A673 (cell line): ENCODE data around the gene RAPGEF4. TPM values are rescaled to one million over a fixed set of nuclear protein-coding genes. Genes with fewer than 3 reads are reported as not detected.

Experiments
- BruUV-seq: library from RNA; stranded (reverse); fragments of 400-500 nt; replicated peaks from 2 replicates; lab custom pipeline; 2021; lab: Mats Ljungman, UMichigan
- CTCF ChIA-PET: fragments of 300-600 bp; sonication (Branson Sonifier 250); formaldehyde crosslinking; loops from one replicate; lab custom pipeline; 2022; ENCODE audit warnings: antibody characterized with exemption; lab: Charles Lee
- POLR2A ChIA-PET: fragments of 300-600 bp; sonication (Branson Sonifier 250); formaldehyde crosslinking; loops from one replicate; lab custom pipeline; 2022; ENCODE audit warnings: antibody characterized with exemption; ENCODE audit not compliant: low non-redundant PET; lab: Charles Lee
- DNase-seq: peaks from one replicate; pipeline ENCODE4 v3.0.0-alpha.2; 2015; ENCODE audit warnings: low spot score
- H3K27ac ChIP-seq: fragments of 200-600 bp; sonication (generic); 2 replicates; pipeline ENCODE4 v1.5.1; 2016; ENCODE audit warnings: mixed run types, low read depth, mild to moderate bottlenecking, mixed read lengths, antibody characterized with exemption, low read length; ENCODE audit not compliant: poor library complexity, severe bottlenecking
- H3K27me3 ChIP-seq: fragments of 200-600 bp; sonication (generic); replicated peaks from 2 replicates; pipeline ENCODE4 v1.6.1; 2017; ENCODE audit warnings: mixed run types, low read depth, mild to moderate bottlenecking, mixed read lengths, antibody characterized with exemption, low read length; ENCODE audit not compliant: insufficient read depth, poor library complexity
- H3K36me3 ChIP-seq: fragments of 200-600 bp; sonication (generic); 2 replicates; pipeline ENCODE4 v1.6.1; 2016; ENCODE audit warnings: mixed run types, mild to moderate bottlenecking, mixed read lengths, antibody characterized with exemption, low read length; ENCODE audit not compliant: insufficient read depth, poor library complexity, severe bottlenecking
- H3K4me1 ChIP-seq: fragments of 200-600 bp; sonication (generic); 2 replicates; pipeline ENCODE4 v1.6.1; 2017; ENCODE audit warnings: mixed run types, mild to moderate bottlenecking, mixed read lengths, antibody characterized with exemption, low read length; ENCODE audit not compliant: insufficient read depth, poor library complexity, severe bottlenecking
- H3K4me3 ChIP-seq: fragments of 200-600 bp; sonication (generic); 2 replicates; pipeline ENCODE4 v1.5.1; 2016; ENCODE audit warnings: low read depth, mixed run types, mild to moderate bottlenecking, mixed read lengths, low read length; ENCODE audit not compliant: poor library complexity, severe bottlenecking
- H3K9me3 ChIP-seq: fragments of 200-600 bp; sonication (generic); 2 replicates; pipeline ENCODE4 v1.6.1; 2016; ENCODE audit warnings: mixed run types, low read depth, mild to moderate bottlenecking, mixed read lengths, antibody characterized with exemption, low read length; ENCODE audit not compliant: poor library complexity, severe bottlenecking
- CTCF ChIP-seq: fragments of 300-800, 200-600 bp; sonication (generic); conservative IDR thresholded peaks from 2 replicates; pipeline ENCODE4 v1.5.1; 2017; ENCODE audit warnings: low read depth, mild to moderate bottlenecking, antibody characterized with exemption, low read length, moderate library complexity, mixed read lengths
- EZH2 ChIP-seq: fragments of 200-600 bp; sonication (generic); IDR thresholded peaks from 2 replicates; pipeline ENCODE4 v1.6.1; 2017; ENCODE audit warnings: borderline replicate concordance, low read depth, mild to moderate bottlenecking, mixed read lengths, antibody characterized with exemption, low read length; ENCODE audit not compliant: poor library complexity, severe bottlenecking
- intact Hi-C: fragments of 100-400 bp; cut with micrococcal nuclease; formaldehyde crosslinking; loops from one replicate; pipeline ENCODE4 v1.10.0; 2022; ENCODE audit not compliant: unreplicated experiment
- total RNA-seq: library from RNA; stranded (reverse); gene quantifications from 2 replicates; pipeline ENCODE4 v1.2.3, GENCODE V29; 2021

The RAPGEF4 gene
- total RNA-seq, 1 experiment from 2014 or later: 0.26 TPM

- CTCF ChIA-PET: no interaction called here
- no peak for DNase-seq
- intact Hi-C loops: no loop called here
- no peak overlapping the region for H3K27ac ChIP-seq
- POLR2A ChIA-PET: no interaction called here
- no peak for TF ChIP-seq EZH2
- no peaks in the 10 kb centered on the region for H3K4me1 ChIP-seq
- no TSS peak for BruUV-seq
- peaks cover 3% of the 10 kb centered on the region for H3K27me3 ChIP-seq
- no peaks in the 10 kb centered on the region for H3K36me3 ChIP-seq
- no peaks in the 10 kb centered on the region for H3K9me3 ChIP-seq
- H3K4me3 ChIP-seq: no peak overlapping the region
These were observed 187.2 kb downstream of the RAPGEF4 start for GRCh38 chr2:172922815-172923214.

- TF ChIP-seq EZH2: no peak
- no peak for TF ChIP-seq CTCF
- CTCF ChIA-PET: no interaction called here
- H3K4me3 ChIP-seq: no peak overlapping the region
- POLR2A ChIA-PET: interaction anchor here (0.7 kb wide), 1 partner anchor 138 kb away, joined by 3 read pairs; no protein-coding TSS in a partner anchor
- H3K9me3 ChIP-seq: no peaks in the 10 kb centered on the region
- BruUV-seq: no TSS peak
- no peaks in the 10 kb centered on the region for H3K36me3 ChIP-seq
- H3K27me3 ChIP-seq: peaks cover 3% of the 10 kb centered on the region
- DNase-seq: no peak
- intact Hi-C loops: no loop called here
- no peaks in the 10 kb centered on the region for H3K4me1 ChIP-seq
- no peak overlapping the region for H3K27ac ChIP-seq
These were observed 188.5 kb downstream of the RAPGEF4 start for GRCh38 chr2:172924097-172924660.

GRCh38 chr2:172925600-172925999, 190.0 kb downstream of the RAPGEF4 start:
- Histone ChIP-seq H3K4me1 (peaks cover 2% of the 10 kb centered on the region), H3K9me3 (no peaks in the 10 kb centered on the region), H3K36me3 (no peaks in the 10 kb centered on the region), H3K27ac (no peak overlapping the region), H3K4me3 (no peak overlapping the region), H3K27me3 (peaks cover under 1% of the 10 kb centered on the region)
- ChIA-PET POLR2A (interaction anchor here (0.7 kb wide), 1 partner anchor 311 kb away, joined by 3 read pairs; no protein-coding TSS in a partner anchor), CTCF (no interaction called here)
- no peak for DNase-seq
- no TSS peak for BruUV-seq
- intact Hi-C loops: no loop called here
- TF ChIP-seq CTCF (no peak), EZH2 (no peak)
